ENCODE results near the gene CCNE1. TPM values are rescaled to one million over a fixed set of nuclear protein-coding genes. Genes with fewer than 3 reads are reported as not detected.

Gene CCNE1
- total RNA-seq, 1 experiment from 2014 or later = 33.2 TPM

GRCh38 chr19:29772696-29773095, 39.1 kb upstream of the CCNE1 start:
- no peaks in the 10 kb centered on the region for H3K36me3 ChIP-seq (ENCODE audit: control insufficient read depth, insufficient read depth, low read length)
- intact Hi-C loops (cut with micrococcal nuclease; ENCODE audit: unreplicated experiment) = loop anchor here (5.0 kb wide), 1 partner anchor 40 kb away; the partner anchor contains the start of gene CCNE1
- H3K9me3 ChIP-seq = no peaks in the 10 kb centered on the region
- Mint-ChIP-seq H3K27me3 (ENCODE audit: insufficient read depth, unreplicated experiment) (no peaks in the 10 kb centered on the region), H3K27ac (ENCODE audit: unreplicated experiment) (no peak overlapping the region), H3K4me3 (ENCODE audit: unreplicated experiment) (no peak overlapping the region), H3K9me3 (ENCODE audit: unreplicated experiment) (no peaks in the 10 kb centered on the region), H3K4me1 (ENCODE audit: low read depth, unreplicated experiment) (no peaks in the 10 kb centered on the region), H3K36me3 (ENCODE audit: insufficient read depth, unreplicated experiment) (no peaks in the 10 kb centered on the region)
- DNase-seq = no peak
- ChIA-PET POLR2A (no interaction called here), CTCF (no interaction called here)
- no peak for TF ChIP-seq CTCF (IDR thresholded peaks at IDR 0.05; ENCODE audit: insufficient read depth in 1 of 2, low read depth in 1 of 2, low read length in 1 of 2, severe bottlenecking in 1 of 2, unreplicated experiment in 1 of 2)
- no TSS peak for BruUV-seq (replicated peaks)
- no peak overlapping the region for H3K4me3 ChIP-seq (ENCODE audit: low read depth, low read length)
- no peaks in the 10 kb centered on the region for H3K27me3 ChIP-seq (replicated peaks; ENCODE audit: control insufficient read depth, insufficient read depth, low read length)
- no peaks in the 10 kb centered on the region for H3K4me1 ChIP-seq

GRCh38 chr19:29773141-29773540, 38.6 kb upstream of the CCNE1 start:
- Mint-ChIP-seq H3K27ac (ENCODE audit: unreplicated experiment) (no peak overlapping the region), H3K4me3 (ENCODE audit: unreplicated experiment) (no peak overlapping the region), H3K36me3 (ENCODE audit: insufficient read depth, unreplicated experiment) (no peaks in the 10 kb centered on the region), H3K27me3 (ENCODE audit: insufficient read depth, unreplicated experiment) (no peaks in the 10 kb centered on the region), H3K4me1 (ENCODE audit: low read depth, unreplicated experiment) (no peaks in the 10 kb centered on the region), H3K9me3 (ENCODE audit: unreplicated experiment) (no peaks in the 10 kb centered on the region)
- TF ChIP-seq CTCF (IDR thresholded peaks at IDR 0.05; ENCODE audit: insufficient read depth in 1 of 2, low read depth in 1 of 2, low read length in 1 of 2, severe bottlenecking in 1 of 2, unreplicated experiment in 1 of 2) = no peak
- intact Hi-C loops (cut with micrococcal nuclease; ENCODE audit: unreplicated experiment) = loop anchor here (5.0 kb wide), 1 partner anchor 39 kb away; the partner anchor contains the start of gene CCNE1
- no TSS peak for BruUV-seq (replicated peaks)
- CTCF ChIA-PET = no interaction called here
- Histone ChIP-seq H3K36me3 (ENCODE audit: control insufficient read depth, insufficient read depth, low read length) (no peaks in the 10 kb centered on the region), H3K9me3 (no peaks in the 10 kb centered on the region), H3K4me3 (ENCODE audit: low read depth, low read length) (no peak overlapping the region), H3K27me3 (replicated peaks; ENCODE audit: control insufficient read depth, insufficient read depth, low read length) (no peaks in the 10 kb centered on the region), H3K4me1 (no peaks in the 10 kb centered on the region)
- POLR2A ChIA-PET = no interaction called here
- DNase-seq = no peak

- intact Hi-C loops (cut with micrococcal nuclease; ENCODE audit: unreplicated experiment) = loop anchor here (5.0 kb wide), 1 partner anchor 38 kb away; the partner anchor contains the start of gene CCNE1
- H3K4me3 Mint-ChIP-seq (ENCODE audit: unreplicated experiment) = no peak overlapping the region
- H3K36me3 Mint-ChIP-seq (ENCODE audit: insufficient read depth, unreplicated experiment) = no peaks in the 10 kb centered on the region
- no peaks in the 10 kb centered on the region for H3K27me3 ChIP-seq (replicated peaks; ENCODE audit: control insufficient read depth, insufficient read depth, low read length)
- H3K4me3 ChIP-seq (ENCODE audit: low read depth, low read length) = no peak overlapping the region
- ChIA-PET POLR2A (no interaction called here), CTCF (no interaction called here)
- BruUV-seq (replicated peaks) = no TSS peak
- TF ChIP-seq CTCF (IDR thresholded peaks at IDR 0.05; ENCODE audit: insufficient read depth in 1 of 2, low read depth in 1 of 2, low read length in 1 of 2, severe bottlenecking in 1 of 2, unreplicated experiment in 1 of 2) = no peak
- no peaks in the 10 kb centered on the region for H3K36me3 ChIP-seq (ENCODE audit: control insufficient read depth, insufficient read depth, low read length)
- no peaks in the 10 kb centered on the region for H3K9me3 Mint-ChIP-seq (ENCODE audit: unreplicated experiment)
- DNase-seq = peak in 1 of 2 experiments; percentile 50
- H3K27ac Mint-ChIP-seq (ENCODE audit: unreplicated experiment) = no peak overlapping the region
- H3K9me3 ChIP-seq = no peaks in the 10 kb centered on the region
- no peaks in the 10 kb centered on the region for H3K4me1 ChIP-seq
- no peaks in the 10 kb centered on the region for H3K4me1 Mint-ChIP-seq (ENCODE audit: low read depth, unreplicated experiment)
- H3K27me3 Mint-ChIP-seq (ENCODE audit: insufficient read depth, unreplicated experiment) = no peaks in the 10 kb centered on the region
Measured at GRCh38 chr19:29774126-29774525, 37.7 kb upstream of the CCNE1 start.
